ENCODE results near the gene F11. TPM values are rescaled to one million over a fixed set of nuclear protein-coding genes. Genes with fewer than 3 reads are reported as not detected.

The F11 gene
- total and polyA plus RNA-seq, 7 donors, result 0.08 to 0.22 (median 0.19) TPM; not detected in 4

DNA sequence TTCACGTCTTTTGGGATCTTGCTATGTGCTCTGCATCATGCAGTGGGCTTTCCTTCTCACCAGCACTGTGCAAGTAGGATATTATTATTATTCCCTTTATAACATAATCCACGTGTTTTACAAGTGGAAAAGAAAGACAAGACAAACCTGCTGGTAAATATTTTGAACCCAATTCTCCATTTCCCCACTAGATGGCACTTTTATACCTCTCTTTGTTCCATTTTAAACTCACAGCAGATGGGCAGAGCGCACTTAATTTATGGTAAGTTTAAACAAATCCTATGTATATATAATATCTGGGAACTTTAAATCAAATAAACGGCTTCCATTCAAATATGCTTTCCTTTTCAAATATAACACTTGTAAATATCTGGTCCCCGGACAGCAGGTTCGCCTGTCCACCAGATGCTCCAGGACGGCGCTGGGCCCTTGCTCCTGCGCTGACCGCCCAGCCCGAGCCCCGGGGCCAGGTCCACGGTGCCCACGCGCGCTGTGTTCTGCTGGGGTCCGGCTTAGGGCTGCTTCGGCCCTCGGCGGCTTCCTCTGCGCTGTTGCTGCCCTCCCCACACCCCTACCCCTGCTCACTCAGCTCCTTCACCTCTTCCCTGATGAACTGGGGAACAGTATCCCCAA is 31.1 kb downstream of the F11 start:
- H3K36me3 ChIP-seq (ENCODE audit: insufficient read depth in 1 of 2, low read depth in 1 of 2), result no peaks in the 10 kb centered on the region
- no peak overlapping the region for H3K27ac ChIP-seq
- DNase-seq (no peak), ATAC-seq (no peak)
- no peak overlapping the region for H3K4me3 ChIP-seq
- TF ChIP-seq, protein P1, sequence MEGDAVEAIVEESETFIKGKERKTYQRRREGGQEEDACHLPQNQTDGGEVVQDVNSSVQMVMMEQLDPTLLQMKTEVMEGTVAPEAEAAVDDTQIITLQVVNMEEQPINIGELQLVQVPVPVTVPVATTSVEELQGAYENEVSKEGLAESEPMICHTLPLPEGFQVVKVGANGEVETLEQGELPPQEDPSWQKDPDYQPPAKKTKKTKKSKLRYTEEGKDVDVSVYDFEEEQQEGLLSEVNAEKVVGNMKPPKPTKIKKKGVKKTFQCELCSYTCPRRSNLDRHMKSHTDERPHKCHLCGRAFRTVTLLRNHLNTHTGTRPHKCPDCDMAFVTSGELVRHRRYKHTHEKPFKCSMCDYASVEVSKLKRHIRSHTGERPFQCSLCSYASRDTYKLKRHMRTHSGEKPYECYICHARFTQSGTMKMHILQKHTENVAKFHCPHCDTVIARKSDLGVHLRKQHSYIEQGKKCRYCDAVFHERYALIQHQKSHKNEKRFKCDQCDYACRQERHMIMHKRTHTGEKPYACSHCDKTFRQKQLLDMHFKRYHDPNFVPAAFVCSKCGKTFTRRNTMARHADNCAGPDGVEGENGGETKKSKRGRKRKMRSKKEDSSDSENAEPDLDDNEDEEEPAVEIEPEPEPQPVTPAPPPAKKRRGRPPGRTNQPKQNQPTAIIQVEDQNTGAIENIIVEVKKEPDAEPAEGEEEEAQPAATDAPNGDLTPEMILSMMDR (IDR thresholded peaks at IDR 0.05), result peak; percentile 58
- 46 to 59% (median 48%) methylated on average over 21 of the region's 21 CpGs for WGBS, 3 donors
- H3K27me3 ChIP-seq (ENCODE audit: insufficient read depth in 3 of 3, low read length in 2 of 3), result peaks cover 0 to 31% (median 3%) of the 10 kb centered on the region in 3 donors
- H3K9me3 ChIP-seq, result no peaks in the 10 kb centered on the region
- H3K4me1 ChIP-seq, result no peaks in the 10 kb centered on the region
- intact Hi-C loops (cut with DNase I), result loop anchor here (1.0 to 5.0 kb wide), 2 partner anchors 290 kb away; no protein-coding TSS in a partner anchor

DNA sequence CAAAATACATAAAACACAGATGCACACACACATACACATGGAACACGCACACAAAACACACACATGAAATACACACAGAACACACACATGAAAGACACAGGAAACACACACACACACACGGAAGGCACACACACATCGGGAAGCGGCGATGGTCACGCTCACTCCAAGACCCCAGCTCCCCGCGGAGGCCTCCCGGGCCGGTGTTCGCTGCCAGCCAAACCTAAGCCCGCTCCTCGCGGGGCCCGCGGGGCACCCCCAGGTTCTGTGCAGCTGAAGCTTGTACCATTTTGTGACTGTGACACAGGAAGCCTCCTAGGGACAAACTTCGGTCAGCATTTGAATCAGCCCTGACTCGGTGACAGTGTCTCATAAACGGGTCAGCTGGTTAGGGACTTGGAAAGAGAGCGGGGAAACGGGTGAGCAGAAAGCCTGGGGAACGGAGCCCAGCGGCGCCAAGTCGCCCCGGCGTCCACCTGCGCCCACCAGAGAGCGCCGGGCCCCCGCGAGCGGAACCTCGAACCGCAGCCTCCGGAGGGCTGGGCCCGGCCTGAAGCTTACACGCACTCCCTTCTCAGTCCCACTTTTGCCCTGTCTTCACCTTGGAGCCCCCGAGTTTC is 32.1 kb downstream of the F11 start:
- no peak for DNase-seq
- Histone ChIP-seq H3K27ac (no peak overlapping the region), H3K27me3 (ENCODE audit: insufficient read depth in 3 of 3, low read length in 2 of 3) (peaks cover 0 to 31% (median 3%) of the 10 kb centered on the region in 3 donors), H3K4me1 (no peaks in the 10 kb centered on the region), H3K9me3 (no peaks in the 10 kb centered on the region), H3K4me3 (no peak overlapping the region), H3K36me3 (ENCODE audit: insufficient read depth in 1 of 2, low read depth in 1 of 2) (no peaks in the 10 kb centered on the region)
- TF ChIP-seq, protein P1 (IDR thresholded peaks at IDR 0.05), result no peak
- intact Hi-C loops (cut with DNase I), result loop anchor here in 1 of 2 donors (5.0 kb wide), 1 partner anchor 289 kb away; no protein-coding TSS in a partner anchor
- no peak for ATAC-seq
- 21 to 25% (median 21%) methylated on average over 28 to 39 of the region's 39 CpGs for WGBS, 3 donors

DNA sequence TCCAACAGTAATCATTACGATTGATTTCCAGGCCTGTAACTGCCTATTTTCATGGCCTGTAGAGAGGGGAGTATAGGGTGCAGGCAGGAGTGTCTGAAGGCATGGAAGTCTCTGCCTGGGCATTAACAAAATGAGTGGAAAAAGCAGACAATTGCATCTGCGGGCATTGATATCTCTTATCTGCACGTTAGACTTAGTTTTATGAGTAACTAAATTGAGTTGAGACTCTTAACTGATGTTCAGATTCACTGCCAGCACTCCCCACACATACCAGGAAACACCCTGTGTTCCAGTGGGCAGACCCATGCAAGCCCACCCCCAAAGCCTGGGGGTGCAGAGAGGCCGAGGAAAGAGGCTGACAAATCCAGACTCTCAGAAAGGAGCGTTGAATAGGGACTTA is 33.3 kb downstream of the F11 start:
- Histone ChIP-seq H3K4me1 (no peaks in the 10 kb centered on the region), H3K27ac (no peak overlapping the region), H3K27me3 (ENCODE audit: insufficient read depth in 3 of 3, low read length in 2 of 3) (peaks cover 0 to 24% (median 3%) of the 10 kb centered on the region in 3 donors), H3K4me3 (no peak overlapping the region), H3K36me3 (ENCODE audit: insufficient read depth in 1 of 2, low read depth in 1 of 2) (no peaks in the 10 kb centered on the region), H3K9me3 (no peaks in the 10 kb centered on the region)
- no peak for ATAC-seq
- intact Hi-C loops (cut with DNase I), result loop anchor here in 1 of 2 donors (5.0 kb wide), 1 partner anchor 288 kb away; no protein-coding TSS in a partner anchor
- DNase-seq, result no peak
- TF ChIP-seq, protein P1 (IDR thresholded peaks at IDR 0.05), result no peak
- WGBS, 3 donors, result 71 to 81% (median 75%) methylated on average over 5 of the region's 5 CpGs

DNA sequence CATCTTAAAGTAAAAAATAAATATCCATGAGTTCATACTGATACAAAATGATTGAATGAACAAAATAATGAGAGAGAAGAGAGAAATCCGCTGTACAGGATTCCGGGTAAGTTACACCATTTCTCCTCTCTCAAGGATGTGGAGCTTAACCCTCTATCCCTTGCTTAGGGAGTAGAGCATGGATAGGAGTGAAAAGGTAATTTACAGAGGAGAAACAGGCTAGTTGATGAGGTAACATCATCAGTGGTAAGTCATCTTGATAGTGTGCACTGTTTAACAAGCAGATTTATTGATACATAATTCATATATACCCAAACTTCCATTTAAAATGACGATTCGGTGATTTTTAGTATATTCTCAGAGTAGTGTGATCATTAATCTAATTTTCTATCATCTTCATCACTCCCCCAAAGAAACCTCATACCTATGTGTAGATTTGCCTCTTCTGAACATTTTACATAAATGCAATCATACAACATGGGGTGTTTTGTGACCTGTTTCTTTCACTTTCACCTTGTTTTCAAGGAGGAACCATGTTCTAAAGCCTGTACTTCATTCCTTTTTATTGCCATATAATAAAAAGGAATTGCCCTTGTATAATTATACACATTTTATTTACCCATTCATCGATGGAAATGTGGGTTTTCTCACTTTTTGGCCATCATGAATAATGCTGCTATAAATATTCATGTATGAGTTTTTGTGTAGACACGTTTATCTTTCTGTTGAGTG is 34.8 kb downstream of the F11 start:
- DNase-seq (no peak), ATAC-seq (no peak)
- H3K9me3 ChIP-seq, result no peaks in the 10 kb centered on the region
- H3K27me3 ChIP-seq (ENCODE audit: insufficient read depth in 3 of 3, low read length in 2 of 3), result peaks cover 0 to 40% (median 3%) of the 10 kb centered on the region in 3 donors
- TF ChIP-seq, protein P1 (IDR thresholded peaks at IDR 0.05), result no peak
- 78 to 86% (median 84%) methylated on average over 6 of the region's 6 CpGs for WGBS, 3 donors
- intact Hi-C loops (cut with DNase I), result no loop called here
- no peaks in the 10 kb centered on the region for H3K4me1 ChIP-seq
- no peak overlapping the region for H3K27ac ChIP-seq
- no peak overlapping the region for H3K4me3 ChIP-seq
- no peaks in the 10 kb centered on the region for H3K36me3 ChIP-seq (ENCODE audit: insufficient read depth in 1 of 2, low read depth in 1 of 2)

Measured in psoas muscle (tissue), 8 donors.